MCF 10A (cell line): ENCODE measurements around the gene ANK2. TPM values are rescaled to one million over a fixed set of nuclear protein-coding genes. Genes with fewer than 3 reads are reported as not detected.

Experiments
- BruUV-seq: library from RNA; stranded (reverse); fragments of 400-500 nt; replicated peaks from 2 replicates; lab custom pipeline; 2021; lab: Mats Ljungman, UMichigan
- CTCF ChIA-PET: fragments of 300-600 bp; sonication (Branson Sonifier 250); formaldehyde crosslinking; extraction: SDS; loops from one replicate; lab custom pipeline; 2021; ENCODE audit warnings: antibody characterized with exemption, inconsistent platforms; lab: Yijun Ruan, JAX
- POLR2A ChIA-PET: fragments of 300-600, 350-650 bp; sonication (Branson Sonifier 250); formaldehyde crosslinking; extraction: SDS; loops from one replicate; lab custom pipeline; 2020; ENCODE audit warnings: antibody characterized with exemption, inconsistent platforms; lab: Yijun Ruan, JAX
- DNase-seq: peaks from one replicate; pipeline ENCODE4 v3.0.0-alpha.2; 2018; ENCODE audit not compliant: unreplicated experiment
- H3K27ac Mint-ChIP-seq: one replicate; pipeline ENCODE4 v1.8.0; 2022; ENCODE audit warnings: mild to moderate bottlenecking, low read depth, mixed read lengths; ENCODE audit not compliant: unreplicated experiment
- H3K27me3 Mint-ChIP-seq: one replicate; pipeline ENCODE4 v1.8.0; 2022; ENCODE audit warnings: mixed read lengths; ENCODE audit not compliant: insufficient read depth, unreplicated experiment
- H3K36me3 Mint-ChIP-seq: one replicate; pipeline ENCODE4 v1.8.0; 2022; ENCODE audit warnings: mild to moderate bottlenecking, moderate library complexity, mixed read lengths; ENCODE audit not compliant: insufficient read depth, unreplicated experiment
- H3K4me1 Mint-ChIP-seq: one replicate; pipeline ENCODE4 v1.8.0; 2022; ENCODE audit warnings: mixed read lengths; ENCODE audit not compliant: insufficient read depth, unreplicated experiment
- H3K4me3 Mint-ChIP-seq: one replicate; pipeline ENCODE4 v1.8.0; 2022; ENCODE audit warnings: mild to moderate bottlenecking, moderate library complexity, mixed read lengths; ENCODE audit not compliant: unreplicated experiment
- H3K9me3 Mint-ChIP-seq: one replicate; pipeline ENCODE4 v1.8.0; 2022; ENCODE audit warnings: mixed read lengths; ENCODE audit not compliant: unreplicated experiment
- CTCF ChIP-seq: fragments of 200-600 bp; IDR thresholded peaks from one replicate; pipeline ENCODE4 v1.8.0; 2022; ENCODE audit warnings: antibody characterized with exemption, mild to moderate bottlenecking; ENCODE audit not compliant: unreplicated experiment
- intact Hi-C: fragments of 100-400 bp; cut with micrococcal nuclease; formaldehyde crosslinking; loops from 2 replicates; pipeline ENCODE4 v1.14.1; 2022
- total RNA-seq: library from RNA; stranded (reverse); gene quantifications from 2 replicates; pipeline ENCODE4 v1.2.3, GENCODE V29; 2022

Gene ANK2
- total RNA-seq, 1 experiment from 2014 or later: 37.4 TPM

- ChIA-PET CTCF (no interaction called here), POLR2A (no interaction called here)
- Mint-ChIP-seq H3K27ac (no peak overlapping the region), H3K4me3 (no peak overlapping the region), H3K9me3 (no peaks in the 10 kb centered on the region), H3K27me3 (no peaks in the 10 kb centered on the region), H3K36me3 (no peaks in the 10 kb centered on the region), H3K4me1 (no peaks in the 10 kb centered on the region)
- intact Hi-C loops: no loop called here
- no peak for TF ChIP-seq CTCF
- peak; percentile 21 for DNase-seq
- BruUV-seq: no TSS peak
Measured at GRCh38 chr4:113325876-113326615, 276.6 kb downstream of the ANK2 start.

- Mint-ChIP-seq H3K36me3 (no peaks in the 10 kb centered on the region), H3K27ac (no peak overlapping the region), H3K9me3 (no peaks in the 10 kb centered on the region), H3K4me3 (no peak overlapping the region), H3K4me1 (no peaks in the 10 kb centered on the region), H3K27me3 (no peaks in the 10 kb centered on the region)
- intact Hi-C loops: no loop called here
- TF ChIP-seq CTCF: no peak
- CTCF ChIA-PET: interaction anchor here (0.5 kb wide), 1 partner anchor 53 kb away, joined by 3 read pairs; no protein-coding TSS in a partner anchor
- no TSS peak for BruUV-seq
- POLR2A ChIA-PET: no interaction called here
- peak; percentile 23 for DNase-seq
Measured at GRCh38 chr4:113327494-113327893, 278.0 kb downstream of the ANK2 start.

GRCh38 chr4:113328514-113328913 is 279.1 kb downstream of the ANK2 start:
- TF ChIP-seq CTCF: no peak
- no TSS peak for BruUV-seq
- H3K9me3 Mint-ChIP-seq: no peaks in the 10 kb centered on the region
- DNase-seq: peak; percentile 33
- intact Hi-C loops: no loop called here
- peaks cover 4% of the 10 kb centered on the region for H3K4me1 Mint-ChIP-seq
- no peak overlapping the region for H3K27ac Mint-ChIP-seq
- H3K27me3 Mint-ChIP-seq: no peaks in the 10 kb centered on the region
- no peak overlapping the region for H3K4me3 Mint-ChIP-seq
- ChIA-PET POLR2A (no interaction called here), CTCF (no interaction called here)
- H3K36me3 Mint-ChIP-seq: no peaks in the 10 kb centered on the region

- no peak for DNase-seq
- H3K4me1 Mint-ChIP-seq: peaks cover 4% of the 10 kb centered on the region
- no peak overlapping the region for H3K27ac Mint-ChIP-seq
- H3K9me3 Mint-ChIP-seq: no peaks in the 10 kb centered on the region
- ChIA-PET CTCF (interaction anchor here (1.0 kb wide), 1 partner anchor 25 kb away, joined by 4 read pairs; no protein-coding TSS in a partner anchor), POLR2A (interaction anchor here (1.1 kb wide), 1 partner anchor 9 kb away, joined by 3 read pairs; no protein-coding TSS in a partner anchor)
- intact Hi-C loops: no loop called here
- H3K27me3 Mint-ChIP-seq: no peaks in the 10 kb centered on the region
- no TSS peak for BruUV-seq
- H3K4me3 Mint-ChIP-seq: no peak overlapping the region
- no peaks in the 10 kb centered on the region for H3K36me3 Mint-ChIP-seq
- no peak for TF ChIP-seq CTCF
Measured at GRCh38 chr4:113330200-113330599, 280.7 kb downstream of the ANK2 start.
